Transverse colon (tissue), 4 donors: ENCODE results near the gene RBM19. TPM values are rescaled to one million over a fixed set of nuclear protein-coding genes. Genes with fewer than 3 reads are reported as not detected.

Experiments used
- DNase-seq: peaks from one replicate; pipeline ENCODE4 v3.0.0-alpha.2; 2019
- H3K27ac ChIP-seq, 4 donors: fragments of 200-600 bp; sonication (generic); 2 replicates each; pipeline ENCODE4 v1.5.1; 2016 to 2018; ENCODE audit warnings: inconsistent platforms in 4 of 4
- H3K27me3 ChIP-seq: fragments of 200-600 bp; sonication (generic); 2 replicates; pipeline ENCODE4 v1.5.1; 2017; ENCODE audit warnings: inconsistent platforms
- H3K36me3 ChIP-seq, 4 donors: fragments of 200-600 bp; sonication (generic); 2 replicates each; pipeline ENCODE4 v1.5.1; 2017 to 2019; ENCODE audit warnings: inconsistent platforms in 4 of 4
- H3K4me1 ChIP-seq, 4 donors: fragments of 200-600 bp; sonication (generic); 2 replicates each; pipeline ENCODE4 v1.5.1; 2017 to 2020; ENCODE audit warnings: inconsistent platforms in 4 of 4
- H3K4me3 ChIP-seq, 4 donors: fragments of 200-600 bp; sonication (generic); 1 replicate in 1 of 4; 2 replicates in 3 of 4; pipeline versions ENCODE4 v1.5.1 to v1.6.1; 2017 to 2019; ENCODE audit warnings: inconsistent platforms in 4 of 4
- H3K9me3 ChIP-seq, 2 donors: fragments of 200-600 bp; sonication (generic); 2 replicates each; pipeline ENCODE4 v1.5.1; 2017 to 2019; ENCODE audit warnings: inconsistent platforms in 2 of 2
- EP300 ChIP-seq: sonication (generic); formaldehyde crosslinking; IDR thresholded peaks from one replicate; pipeline ENCODE4 v1.6.1; 2017; ENCODE audit warnings: antibody characterized with exemption, low read depth
- POLR2A ChIP-seq: fragments of 450-650 bp; IDR thresholded peaks from one replicate; pipeline ENCODE4 v1.6.1; 2016; ENCODE audit warnings: antibody characterized with exemption, mild to moderate bottlenecking, moderate library complexity
- POLR2AphosphoS5 ChIP-seq, 3 donors: sonication (generic); formaldehyde crosslinking; IDR thresholded peaks; one replicate each; pipeline ENCODE4 v1.6.1; 2016; ENCODE audit warnings: antibody characterized with exemption in 3 of 3
- WGBS, 2 donors: methylation state at CpG; one replicate each; pipeline ENCODE4 v1.1.5; 2018; ENCODE audit warnings: low coverage in 1 of 2; 5-methylcytosine and 5-hydroxymethylcytosine counted together
- in situ Hi-C, 4 donors: fragments of 200-750 bp; cut with MboI; loops; one replicate each; pipeline versions ENCODE4 v1.15.0 to v1.15.1; 2017; ENCODE audit warnings: low sequenced_read_pairs in 3 of 4, low pct_ligation_motif_present in 1 of 4, low pct_unique_long_range_greater_than_20kb in 1 of 4
- intact Hi-C: fragments of 100-400 bp; cut with DNase I; formaldehyde crosslinking; loops from one replicate; pipeline ENCODE4 v1.15.1; 2023; ENCODE audit warnings: low total_unique reads
- total RNA-seq, 4 donors: library from RNA; depleted of rRNA; stranded (reverse); fragments of >200 nt; gene quantifications; one replicate each; pipeline ENCODE4 v1.1.0, GENCODE V29; 2016
- TF ChIP-seq, protein P1 (sequence below), 5 experiments: fragments of 200-600 bp in 3 of 5; fragments of 450-650 bp in 2 of 5; sonication (generic) in 3 of 5; IDR thresholded peaks; 1 replicate in 2 of 5; 2 replicates in 3 of 5; pipeline ENCODE4 v1.5.1; 2016 to 2017; ENCODE audit warnings: antibody characterized with exemption in 5 of 5, inconsistent platforms in 3 of 5, mild to moderate bottlenecking in 2 of 5, moderate library complexity in 1 of 5

The RBM19 gene
- total RNA-seq, 4 donors from 2014 or later: 24.3 to 96.1 (median 28.7) TPM

DNA sequence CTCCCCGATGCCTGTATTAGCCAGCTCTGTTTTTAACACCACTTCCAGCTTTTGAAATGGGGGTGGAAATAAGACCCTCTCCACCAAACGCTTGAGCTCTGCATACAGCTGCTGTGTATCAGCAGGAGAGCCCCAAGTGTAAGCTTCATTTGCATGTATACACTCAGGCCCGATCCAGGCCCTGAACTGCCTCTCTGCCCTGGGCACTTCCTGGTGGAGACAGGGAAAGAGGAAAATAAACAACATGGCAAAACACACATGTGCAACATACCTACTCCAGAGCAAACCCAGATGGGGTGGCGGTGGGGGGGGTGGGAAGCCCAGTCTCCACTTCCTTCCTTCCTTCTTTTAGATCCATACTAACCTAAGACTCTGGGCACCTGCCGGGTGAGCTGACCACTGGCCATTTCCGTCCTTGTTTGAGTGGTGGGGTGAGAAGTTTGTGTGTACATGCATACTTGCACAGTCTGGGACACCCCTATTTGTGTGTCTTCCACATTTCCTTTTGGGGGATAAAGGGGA, 55.3 kb downstream of the RBM19 start:
- Histone ChIP-seq H3K36me3 (peaks cover 0 to 6% (median 0%) of the 10 kb centered on the region in 4 donors), H3K9me3 (no peaks in the 10 kb centered on the region), H3K27ac (no peak overlapping the region), H3K4me1 (no peaks in the 10 kb centered on the region), H3K4me3 (no peak overlapping the region), H3K27me3 (no peaks in the 10 kb centered on the region)
- in situ Hi-C loops: loop anchor here (25.0 kb wide), 2 partner anchors 449 to 474 kb away; partner anchors contain the start of gene LHX5 (in 2 of the 4)
- WGBS, 2 donors: 80 to 100% methylated on average over 1 to 6 of the region's 6 CpGs
- no peak for DNase-seq
- TF ChIP-seq POLR2A: no peak
- TF ChIP-seq POLR2AphosphoS5 (IDR thresholded peaks at IDR 0.05): no peak
- no peak for TF ChIP-seq EP300
- TF ChIP-seq, protein P1, sequence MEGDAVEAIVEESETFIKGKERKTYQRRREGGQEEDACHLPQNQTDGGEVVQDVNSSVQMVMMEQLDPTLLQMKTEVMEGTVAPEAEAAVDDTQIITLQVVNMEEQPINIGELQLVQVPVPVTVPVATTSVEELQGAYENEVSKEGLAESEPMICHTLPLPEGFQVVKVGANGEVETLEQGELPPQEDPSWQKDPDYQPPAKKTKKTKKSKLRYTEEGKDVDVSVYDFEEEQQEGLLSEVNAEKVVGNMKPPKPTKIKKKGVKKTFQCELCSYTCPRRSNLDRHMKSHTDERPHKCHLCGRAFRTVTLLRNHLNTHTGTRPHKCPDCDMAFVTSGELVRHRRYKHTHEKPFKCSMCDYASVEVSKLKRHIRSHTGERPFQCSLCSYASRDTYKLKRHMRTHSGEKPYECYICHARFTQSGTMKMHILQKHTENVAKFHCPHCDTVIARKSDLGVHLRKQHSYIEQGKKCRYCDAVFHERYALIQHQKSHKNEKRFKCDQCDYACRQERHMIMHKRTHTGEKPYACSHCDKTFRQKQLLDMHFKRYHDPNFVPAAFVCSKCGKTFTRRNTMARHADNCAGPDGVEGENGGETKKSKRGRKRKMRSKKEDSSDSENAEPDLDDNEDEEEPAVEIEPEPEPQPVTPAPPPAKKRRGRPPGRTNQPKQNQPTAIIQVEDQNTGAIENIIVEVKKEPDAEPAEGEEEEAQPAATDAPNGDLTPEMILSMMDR (IDR thresholded peaks at IDR 0.05): no peak
- intact Hi-C loops: loop anchor here (10.0 kb wide), 1 partner anchor 446 kb away; no protein-coding TSS in a partner anchor

- TF ChIP-seq POLR2AphosphoS5 (IDR thresholded peaks at IDR 0.05) (no peak), POLR2A (no peak), EP300 (no peak)
- TF ChIP-seq, protein P1 (IDR thresholded peaks at IDR 0.05): no peak
- H3K36me3 ChIP-seq: peaks cover 0 to 6% (median 0%) of the 10 kb centered on the region in 4 donors
- H3K27ac ChIP-seq: no peak overlapping the region
- no peaks in the 10 kb centered on the region for H3K9me3 ChIP-seq
- no peak overlapping the region for H3K4me3 ChIP-seq
- DNase-seq: no peak
- in situ Hi-C loops (loop anchor here (25.0 kb wide), 2 partner anchors 448 to 473 kb away; partner anchors contain the start of gene LHX5 (in 2 of the 4)), intact Hi-C loops (loop anchor here (10.0 kb wide), 1 partner anchor 445 kb away; no protein-coding TSS in a partner anchor)
- no peaks in the 10 kb centered on the region for H3K4me1 ChIP-seq
- WGBS, 2 donors: 96 to 100% methylated on average over 2 to 13 of the region's 13 CpGs
- H3K27me3 ChIP-seq: no peaks in the 10 kb centered on the region
These were observed 56.2 kb downstream of the RBM19 start for GRCh38 chr12:113909776-113910420.

DNA sequence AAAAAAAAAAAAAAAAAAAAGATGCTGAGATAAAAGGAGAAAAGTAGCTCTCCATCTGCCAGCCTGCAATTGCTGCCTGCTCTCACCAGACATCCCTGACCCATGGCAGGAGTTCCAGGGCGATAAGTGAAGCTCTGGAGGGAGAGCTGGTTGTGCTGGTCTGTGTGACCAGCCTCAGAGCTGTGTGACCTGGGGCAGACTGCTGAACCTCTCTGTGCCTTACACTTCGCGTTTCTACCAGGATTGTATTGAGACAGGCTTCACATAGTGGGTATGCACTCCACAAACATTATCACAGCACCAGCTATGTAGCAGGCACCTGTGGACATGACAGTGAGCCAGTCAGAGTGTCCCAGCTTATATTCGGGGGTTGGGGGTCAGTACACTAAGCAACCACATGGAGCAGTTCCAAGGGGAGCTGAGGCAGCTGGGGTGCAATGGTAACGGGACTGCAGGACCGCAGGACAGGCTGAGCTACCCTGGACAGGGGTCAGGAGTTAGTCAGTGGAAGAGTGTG, 57.5 kb downstream of the RBM19 start:
- TF ChIP-seq POLR2AphosphoS5 (IDR thresholded peaks at IDR 0.05) (no peak), POLR2A (no peak), EP300 (no peak)
- TF ChIP-seq, protein P1 (IDR thresholded peaks at IDR 0.05): no peak
- intact Hi-C loops (no loop called here), in situ Hi-C loops (loop anchor here (25.0 kb wide), 2 partner anchors 446 to 471 kb away; partner anchors contain the start of gene LHX5 (in 2 of the 4))
- Histone ChIP-seq H3K36me3 (peaks cover 0 to 6% (median 0%) of the 10 kb centered on the region in 4 donors), H3K27ac (no peak overlapping the region), H3K4me3 (no peak overlapping the region), H3K27me3 (no peaks in the 10 kb centered on the region), H3K9me3 (no peaks in the 10 kb centered on the region), H3K4me1 (no peaks in the 10 kb centered on the region)
- 94 to 100% methylated on average over 3 to 6 of the region's 6 CpGs for WGBS, 2 donors
- no peak for DNase-seq

GRCh38 chr12:113907446-113908180, 58.5 kb downstream of the RBM19 start:
- intact Hi-C loops: no loop called here
- Histone ChIP-seq H3K27me3 (no peaks in the 10 kb centered on the region), H3K4me1 (no peaks in the 10 kb centered on the region), H3K9me3 (no peaks in the 10 kb centered on the region), H3K27ac (no peak overlapping the region), H3K4me3 (no peak overlapping the region), H3K36me3 (peaks cover 0 to 6% (median 0%) of the 10 kb centered on the region in 4 donors)
- in situ Hi-C loops: loop anchor here (25.0 kb wide), 2 partner anchors 445 to 470 kb away; partner anchors contain the start of gene LHX5 (in 2 of the 4)
- DNase-seq: no peak
- 92% methylated on average over 11 of the region's 11 CpGs; no CpG with 5 or more reads in 1 of the 2 donors for WGBS, 2 donors
- TF ChIP-seq POLR2A (no peak), POLR2AphosphoS5 (IDR thresholded peaks at IDR 0.05) (no peak), EP300 (no peak)
- TF ChIP-seq, protein P1 (IDR thresholded peaks at IDR 0.05): no peak
